Gastroesophageal sphincter (tissue), 3 donors: Measurements from ENCODE around the gene ZNF506.

Experiments used
- EP300 ChIP-seq: sonication (generic); formaldehyde crosslinking; IDR thresholded peaks from one replicate; pipeline ENCODE4 v1.6.1; 2017; ENCODE audit warnings: antibody characterized with exemption, mild to moderate bottlenecking
- TF ChIP-seq, protein P1 (sequence below), 4 experiments: fragments of 200-600 bp in 2 of 4; fragments of 450-650 bp in 2 of 4; sonication (generic) in 1 of 4; IDR thresholded peaks; one replicate each; pipeline ENCODE4 v1.5.1; 2017 to 2019; ENCODE audit warnings: antibody characterized with exemption in 4 of 4, mild to moderate bottlenecking in 2 of 4, moderate library complexity in 2 of 4

- TF ChIP-seq EP300, result no peak
- TF ChIP-seq, protein P1, sequence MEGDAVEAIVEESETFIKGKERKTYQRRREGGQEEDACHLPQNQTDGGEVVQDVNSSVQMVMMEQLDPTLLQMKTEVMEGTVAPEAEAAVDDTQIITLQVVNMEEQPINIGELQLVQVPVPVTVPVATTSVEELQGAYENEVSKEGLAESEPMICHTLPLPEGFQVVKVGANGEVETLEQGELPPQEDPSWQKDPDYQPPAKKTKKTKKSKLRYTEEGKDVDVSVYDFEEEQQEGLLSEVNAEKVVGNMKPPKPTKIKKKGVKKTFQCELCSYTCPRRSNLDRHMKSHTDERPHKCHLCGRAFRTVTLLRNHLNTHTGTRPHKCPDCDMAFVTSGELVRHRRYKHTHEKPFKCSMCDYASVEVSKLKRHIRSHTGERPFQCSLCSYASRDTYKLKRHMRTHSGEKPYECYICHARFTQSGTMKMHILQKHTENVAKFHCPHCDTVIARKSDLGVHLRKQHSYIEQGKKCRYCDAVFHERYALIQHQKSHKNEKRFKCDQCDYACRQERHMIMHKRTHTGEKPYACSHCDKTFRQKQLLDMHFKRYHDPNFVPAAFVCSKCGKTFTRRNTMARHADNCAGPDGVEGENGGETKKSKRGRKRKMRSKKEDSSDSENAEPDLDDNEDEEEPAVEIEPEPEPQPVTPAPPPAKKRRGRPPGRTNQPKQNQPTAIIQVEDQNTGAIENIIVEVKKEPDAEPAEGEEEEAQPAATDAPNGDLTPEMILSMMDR (IDR thresholded peaks at IDR 0.05), result no peak
These were observed 70.4 kb downstream of the ZNF506 start for GRCh38 chr19:19750842-19751790.
